GM10266 (cell line): Measurements from ENCODE around the gene FKBP2.

Experiments
- DNase-seq: peaks from one replicate; pipeline ENCODE4 v3.0.0; 2012; ENCODE audit errors: extremely low spot score
- CTCF ChIP-seq: IDR thresholded peaks from 2 replicates; pipeline ENCODE4 v1.5.1; 2012; ENCODE audit warnings: mild to moderate bottlenecking, low read depth; ENCODE audit not compliant: control insufficient read depth, insufficient read depth; ENCODE audit errors: missing control alignments

Gene FKBP2

DNA sequence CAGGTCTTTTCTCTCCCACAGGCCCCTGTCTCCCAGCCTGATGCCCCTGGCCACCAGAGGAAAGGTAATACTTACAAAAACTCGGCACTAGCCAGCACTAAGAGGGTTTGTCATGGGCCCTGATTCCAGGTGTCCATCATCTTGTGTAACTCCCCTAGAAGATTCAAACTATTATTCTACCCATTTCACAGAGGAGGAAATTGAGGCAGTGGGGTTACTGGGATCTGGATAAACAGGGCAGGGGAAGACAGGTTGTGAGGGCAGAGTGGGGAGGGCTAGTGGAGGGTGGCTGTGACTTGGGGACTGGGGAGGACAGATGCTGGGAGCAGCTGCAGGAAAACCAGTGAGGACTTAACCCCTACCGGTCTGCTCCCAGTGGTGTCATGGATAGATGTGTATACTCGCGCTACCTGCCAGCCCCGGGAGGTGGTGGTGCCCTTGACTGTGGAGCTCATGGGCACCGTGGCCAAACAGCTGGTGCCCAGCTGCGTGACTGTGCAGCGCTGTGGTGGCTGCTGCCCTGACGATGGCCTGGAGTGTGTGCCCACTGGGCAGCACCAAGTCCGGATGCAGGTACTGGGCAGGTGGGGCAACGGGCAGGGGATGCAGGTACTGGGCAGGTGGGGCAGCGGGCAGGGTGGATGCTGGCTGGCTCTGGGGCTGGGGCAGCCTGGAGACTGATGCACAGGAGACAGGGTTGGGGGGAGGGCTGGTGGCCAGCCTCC lies 5.3 kb upstream of the FKBP2 start:
- no peak for DNase-seq
- TF ChIP-seq CTCF, result no peak

DNA sequence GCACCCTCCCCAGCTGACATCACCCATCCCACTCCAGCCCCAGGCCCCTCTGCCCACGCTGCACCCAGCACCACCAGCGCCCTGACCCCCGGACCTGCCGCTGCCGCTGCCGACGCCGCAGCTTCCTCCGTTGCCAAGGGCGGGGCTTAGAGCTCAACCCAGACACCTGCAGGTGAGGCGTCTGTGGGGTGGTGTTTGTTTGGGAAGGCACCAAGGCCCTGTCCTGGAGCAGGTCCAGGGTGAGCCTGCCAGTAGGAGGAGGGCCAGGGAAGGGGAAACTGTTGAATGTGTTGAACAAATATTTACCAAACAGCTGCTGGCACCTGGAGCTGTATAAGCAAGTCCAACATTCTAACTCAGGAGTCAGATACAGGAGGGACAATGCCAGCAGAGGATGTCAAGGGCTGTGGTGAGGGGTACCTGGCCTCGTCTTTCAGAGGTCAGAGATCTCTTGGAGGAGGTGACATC lies 3.4 kb upstream of the FKBP2 start:
- no peak for TF ChIP-seq CTCF
- DNase-seq, result no peak

DNA sequence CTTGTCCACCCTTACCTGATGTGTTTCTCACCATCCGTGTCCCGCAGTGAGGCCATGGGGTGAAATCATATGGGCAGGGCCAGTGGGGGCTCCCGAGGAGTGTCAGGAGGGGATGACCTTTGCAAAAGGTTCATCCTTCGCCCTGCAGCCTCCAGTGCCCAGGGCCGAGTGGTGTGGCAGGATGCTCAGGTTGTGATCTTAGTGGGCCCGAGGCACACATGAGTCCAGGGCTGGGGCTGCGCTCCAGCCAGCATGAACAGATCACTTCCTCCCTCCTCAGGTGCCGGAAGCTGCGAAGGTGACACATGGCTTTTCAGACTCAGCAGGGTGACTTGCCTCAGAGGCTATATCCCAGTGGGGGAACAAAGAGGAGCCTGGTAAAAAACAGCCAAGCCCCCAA lies 2.8 kb upstream of the FKBP2 start:
- no peak for TF ChIP-seq CTCF
- DNase-seq, result no peak

GRCh38 chr11:64238999-64239398 lies 1.9 kb upstream of the FKBP2 start:
- no peak for TF ChIP-seq CTCF
- DNase-seq, result no peak

- DNase-seq, result peak; percentile 76
- TF ChIP-seq CTCF, result no peak
Measured at GRCh38 chr11:64239662-64240434, 1.0 kb upstream of the FKBP2 start.

GRCh38 chr11:64241241-64241490 lies 271 bp downstream of the FKBP2 start:
- peak; percentile 99 for DNase-seq

More at GRCh38 chr11:64241241-64241490, 271 bp downstream of the FKBP2 start:
- no peak for TF ChIP-seq CTCF
